ENCODE results near the gene LYG2. TPM values are rescaled to one million over a fixed set of nuclear protein-coding genes. Genes with fewer than 3 reads are reported as not detected.
"Not testable (repeated sequence)": the region's sequence is repeated elsewhere in the genome, so short reads cannot be mapped to it uniquely, and the experiment has no call there.

Gene LYG2
- polyA plus RNA-seq, 4 donors: 0.21 to 0.71 (median 0.36) TPM

DNA sequence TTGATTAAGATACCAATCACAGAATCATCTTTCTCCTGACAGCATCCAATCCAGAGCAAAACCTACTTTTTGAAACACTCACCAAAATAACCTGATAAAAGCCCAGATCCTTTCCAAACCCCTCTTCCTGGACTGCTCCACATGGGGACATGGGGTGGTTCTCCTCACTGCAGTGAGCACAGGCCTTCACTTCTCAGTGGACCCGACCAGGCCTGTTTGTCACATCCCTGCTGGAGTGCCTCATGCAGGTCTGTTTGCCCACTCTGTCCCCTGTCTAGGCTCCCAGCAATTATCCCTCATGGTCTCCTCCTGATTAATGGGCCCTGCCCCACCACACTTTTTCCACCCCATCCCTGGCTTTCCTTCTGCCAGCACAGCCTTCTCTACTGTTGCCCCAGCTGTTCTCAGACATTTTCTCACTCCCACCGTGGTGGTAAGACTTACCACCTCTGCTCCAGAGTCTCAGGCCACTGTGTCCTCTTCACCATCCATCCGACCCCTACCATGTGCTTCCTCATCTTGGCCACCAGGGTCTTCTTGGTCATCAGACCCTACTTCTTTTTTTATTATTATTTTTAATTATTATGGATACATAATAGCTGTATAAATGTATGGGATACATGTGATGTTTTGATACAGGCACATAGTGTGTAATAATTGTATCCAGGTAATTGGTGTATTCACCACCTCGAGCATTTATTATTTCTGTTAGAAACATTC is 53.3 kb downstream of the LYG2 start:
- no peak for DNase-seq (ENCODE audit: low read depth in 4 of 4, low spot score in 2 of 4)

DNA sequence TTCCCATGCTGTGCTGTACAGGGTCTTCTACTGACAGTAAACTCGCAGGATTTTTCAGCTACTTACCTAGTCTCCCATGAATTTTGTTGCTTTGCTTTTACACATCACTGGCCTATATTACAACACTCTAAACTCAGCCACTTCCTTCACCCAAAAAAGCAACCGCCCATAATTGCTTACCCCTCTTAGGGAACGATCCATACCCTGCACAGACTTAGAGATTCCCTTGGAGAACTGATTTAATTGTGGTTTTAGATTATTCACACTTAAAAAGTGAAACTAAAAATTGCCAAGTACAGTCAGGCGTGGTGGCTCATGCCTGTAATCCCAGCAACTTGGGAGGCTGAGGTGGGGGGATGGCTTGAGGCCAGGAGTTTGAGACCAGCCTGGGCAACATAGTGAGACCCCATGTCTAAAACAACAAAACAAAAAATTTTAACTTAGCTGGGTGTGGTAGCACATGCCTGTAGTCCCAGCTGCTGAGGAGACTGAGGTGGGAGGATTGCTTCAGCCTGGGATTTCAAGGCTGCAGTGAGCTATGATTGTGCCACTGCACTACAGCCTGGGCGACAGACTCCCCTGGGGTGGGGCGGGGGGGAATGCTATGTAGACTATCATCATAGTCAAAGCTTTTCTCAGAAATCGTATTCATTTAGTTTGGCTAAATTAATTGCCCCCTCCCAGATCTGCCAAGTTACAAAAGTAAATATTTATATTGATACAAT is 55.2 kb downstream of the LYG2 start:
- DNase-seq (ENCODE audit: low read depth in 4 of 4, low spot score in 2 of 4): no peak

DNA sequence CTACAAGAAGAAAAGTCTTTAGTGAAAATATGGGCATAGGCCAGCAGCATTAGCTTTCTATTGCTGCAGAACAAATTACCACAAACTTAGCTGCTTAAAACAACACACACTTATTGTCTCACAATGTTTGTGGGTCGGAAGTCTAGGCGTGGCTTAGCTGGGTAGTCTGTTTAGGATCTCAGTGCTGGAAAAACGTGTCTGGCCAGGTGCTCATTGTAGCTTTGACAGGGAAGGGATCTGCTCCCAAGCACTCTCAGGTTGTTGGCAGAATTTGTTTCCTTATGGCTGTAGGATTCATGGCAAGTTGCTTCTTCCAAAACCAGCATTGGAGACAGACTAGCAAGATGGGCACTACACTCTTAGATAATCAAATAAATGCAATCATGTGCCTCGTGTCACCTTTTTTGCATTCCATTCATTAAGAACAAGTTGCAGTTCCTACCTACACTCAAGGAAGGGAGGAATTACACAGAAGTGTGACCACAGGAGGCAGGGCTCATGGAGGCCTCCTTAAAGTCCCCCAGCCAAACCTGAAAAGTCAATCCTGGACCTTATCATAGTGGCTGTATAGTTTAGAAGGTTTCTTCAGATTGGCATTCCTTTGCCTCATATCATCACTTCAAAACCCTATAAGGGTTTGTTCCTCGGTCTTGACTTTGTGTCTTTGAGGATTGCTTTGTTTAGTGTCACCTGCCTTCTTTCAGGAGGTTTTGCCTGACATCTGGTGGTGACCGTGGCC is 57.2 kb downstream of the LYG2 start:
- DNase-seq (ENCODE audit: low read depth in 4 of 4, low spot score in 2 of 4): no peak

DNA sequence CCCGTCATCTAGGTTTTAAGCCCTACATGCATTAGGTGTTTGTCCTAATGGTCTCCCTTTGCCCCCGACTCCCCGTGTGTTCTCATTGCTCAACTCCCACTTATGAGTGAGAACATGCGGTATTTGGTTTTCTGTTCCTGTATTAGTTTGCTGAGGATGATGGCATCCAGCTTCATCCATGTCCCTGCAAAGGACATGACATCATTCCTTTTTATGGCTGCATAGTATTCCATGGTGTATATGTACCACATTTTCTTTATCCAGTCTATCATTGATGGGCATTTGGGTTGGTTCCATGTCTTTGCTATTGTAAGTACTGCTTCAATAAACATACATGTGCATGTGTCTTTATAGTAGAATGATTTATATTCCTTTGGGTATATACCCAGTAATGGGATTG is 63.1 kb downstream of the LYG2 start:
- not testable (repeated sequence) for DNase-seq (ENCODE audit: low read depth in 4 of 4, low spot score in 2 of 4)

Other genes starting within 250 kb of the LYG2 start
- 10 to 100 TPM in 3 of 4 donors, 1 to 10 TPM in 1; 9.1 to 12.6 (median 11.0) TPM for gene C2orf15, start 114.0 kb downstream of the LYG2 start, polyA plus RNA-seq (ENCODE audit: insufficient read length in 4 of 4)
- gene TSGA10, start 100.7 kb downstream of the LYG2 start, polyA plus RNA-seq (ENCODE audit: insufficient read length in 4 of 4): 10 to 100 TPM in 3 of 4 donors, 1 to 10 TPM in 1; 8.5 to 18.7 (median 15.5) TPM
- 10 to 100 TPM; 10.3 to 17.2 (median 14.8) TPM for gene LIPT1, start 100.7 kb downstream of the LYG2 start, polyA plus RNA-seq (ENCODE audit: insufficient read length in 4 of 4)
- gene MITD1, start 74.6 kb downstream of the LYG2 start, polyA plus RNA-seq (ENCODE audit: insufficient read length in 4 of 4): 10 to 100 TPM; 41.8 to 62.1 (median 49.8) TPM
- gene MRPL30, start 74.5 kb downstream of the LYG2 start, polyA plus RNA-seq (ENCODE audit: insufficient read length in 4 of 4): 10 to 100 TPM; 43.4 to 53.6 (median 52.3) TPM
- 1 to 10 TPM; 3.0 to 5.8 (median 4.5) TPM for gene LYG1, start 45.5 kb upstream of the LYG2 start, polyA plus RNA-seq (ENCODE audit: insufficient read length in 4 of 4)
- 10 to 100 TPM; 37.1 to 47.5 (median 41.1) TPM for gene TXNDC9, start 80.7 kb upstream of the LYG2 start, polyA plus RNA-seq (ENCODE audit: insufficient read length in 4 of 4)
- 10 to 100 TPM; 53.6 to 77.9 (median 67.5) TPM for gene EIF5B, start 81.7 kb upstream of the LYG2 start, polyA plus RNA-seq (ENCODE audit: insufficient read length in 4 of 4)
- gene REV1, start 234.4 kb upstream of the LYG2 start, polyA plus RNA-seq (ENCODE audit: insufficient read length in 4 of 4): 10 to 100 TPM; 41.6 to 81.1 (median 61.4) TPM